Measurements from ENCODE around the gene EFEMP1. TPM values are rescaled to one million over a fixed set of nuclear protein-coding genes. Genes with fewer than 3 reads are reported as not detected.

EFEMP1 gene
- polyA plus RNA-seq, 1 experiment, result 1,148 TPM

GRCh38 chr2:55898386-55899040 lies 25.1 kb downstream of the EFEMP1 start:
- no peak for TF ChIP-seq CTCF (IDR thresholded peaks at IDR 0.05; ENCODE audit: insufficient read depth, low read depth, low read length)
- no peak for DNase-seq (ENCODE audit: low read depth)
- ChIA-PET POLR2A (no interaction called here), CTCF (no interaction called here)
- Histone ChIP-seq H3K4me3 (ENCODE audit: low read depth, low read length) (no peak overlapping the region), H3K36me3 (ENCODE audit: control insufficient read depth, insufficient read depth, low read length) (peaks cover 2% of the 10 kb centered on the region; the same call in 1 of the 2 replicates), H3K27me3 (ENCODE audit: control insufficient read depth, insufficient read depth, low read length) (no peaks in the 10 kb centered on the region)

DNA sequence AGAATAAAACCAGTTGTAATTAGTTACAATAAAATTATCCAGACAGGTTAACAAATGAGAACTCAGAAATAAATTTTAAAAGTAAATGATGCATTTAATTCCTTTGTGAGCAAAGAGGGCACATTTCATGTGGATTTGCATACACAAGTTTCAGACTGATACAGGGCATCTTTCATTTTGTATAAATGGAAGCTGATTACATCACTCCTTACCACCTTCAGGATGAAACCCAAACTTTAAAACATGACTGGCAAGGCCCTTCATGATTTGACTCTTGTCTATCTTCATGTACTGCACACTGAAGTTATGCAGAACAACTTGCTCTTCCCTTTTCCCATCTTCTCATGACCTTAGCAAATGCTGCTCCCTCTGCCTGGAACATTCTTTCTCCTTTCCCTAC lies 26.9 kb downstream of the EFEMP1 start:
- CTCF ChIA-PET, result no interaction called here
- POLR2A ChIA-PET, result no interaction called here
- Histone ChIP-seq H3K27me3 (ENCODE audit: control insufficient read depth, insufficient read depth, low read length) (no peaks in the 10 kb centered on the region), H3K36me3 (ENCODE audit: control insufficient read depth, insufficient read depth, low read length) (peaks cover 2% of the 10 kb centered on the region; the same call in 1 of the 2 replicates), H3K4me3 (ENCODE audit: low read depth, low read length) (no peak overlapping the region)
- TF ChIP-seq CTCF (IDR thresholded peaks at IDR 0.05; ENCODE audit: insufficient read depth, low read depth, low read length), result no peak
- no peak for DNase-seq (ENCODE audit: low read depth)

DNA sequence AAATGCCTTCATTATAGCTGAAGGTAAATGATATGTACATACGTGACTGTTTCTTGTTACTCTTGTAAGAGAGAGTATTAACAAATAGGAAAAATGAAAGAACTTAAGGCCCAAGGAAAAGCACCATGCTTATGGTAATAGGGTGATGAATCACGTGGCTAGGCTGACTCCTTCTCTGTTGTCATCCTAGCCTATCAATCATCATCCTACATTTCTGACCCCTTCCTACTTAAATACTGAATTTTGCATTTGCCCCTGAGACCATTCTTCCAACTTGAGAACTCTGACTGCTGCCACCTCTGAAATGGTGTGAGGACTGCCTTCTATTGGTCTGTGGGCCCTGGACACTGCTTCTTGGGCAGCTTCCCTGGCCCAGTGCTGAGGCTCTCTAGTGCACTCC lies 28.9 kb downstream of the EFEMP1 start:
- Histone ChIP-seq H3K4me3 (ENCODE audit: low read depth, low read length) (no peak overlapping the region), H3K27me3 (ENCODE audit: control insufficient read depth, insufficient read depth, low read length) (no peaks in the 10 kb centered on the region), H3K36me3 (ENCODE audit: control insufficient read depth, insufficient read depth, low read length) (peaks cover 2% of the 10 kb centered on the region; the same call in 1 of the 2 replicates)
- CTCF ChIA-PET, result no interaction called here
- no peak for DNase-seq (ENCODE audit: low read depth)
- POLR2A ChIA-PET, result no interaction called here
- no peak for TF ChIP-seq CTCF (IDR thresholded peaks at IDR 0.05; ENCODE audit: insufficient read depth, low read depth, low read length)

GRCh38 chr2:55891671-55892094 lies 31.9 kb downstream of the EFEMP1 start:
- H3K27me3 ChIP-seq (ENCODE audit: control insufficient read depth, insufficient read depth, low read length), result no peaks in the 10 kb centered on the region
- DNase-seq (ENCODE audit: low read depth), result no peak
- CTCF ChIA-PET, result interaction anchor here (1.5 kb wide), 1 partner anchor 11 kb away, joined by 3 read pairs; no protein-coding TSS in a partner anchor

GRCh38 chr2:55888936-55889335 lies 34.6 kb downstream of the EFEMP1 start:
- ChIA-PET POLR2A (no interaction called here), CTCF (no interaction called here)
- no peak for DNase-seq (ENCODE audit: low read depth)
- no peak overlapping the region for H3K4me3 ChIP-seq (ENCODE audit: low read depth, low read length)
- H3K36me3 ChIP-seq (ENCODE audit: control insufficient read depth, insufficient read depth, low read length), result 0 out of 2 replicates have a peak, but pooled peaks cover 2% of the 10 kb centered on the region
- no peak for TF ChIP-seq CTCF (IDR thresholded peaks at IDR 0.05; ENCODE audit: insufficient read depth, low read depth, low read length)
- H3K27me3 ChIP-seq (ENCODE audit: control insufficient read depth, insufficient read depth, low read length), result no peaks in the 10 kb centered on the region

More at GRCh38 chr2:55891671-55892094, 31.9 kb downstream of the EFEMP1 start:
- TF ChIP-seq CTCF (IDR thresholded peaks at IDR 0.05; ENCODE audit: insufficient read depth, low read depth, low read length), result no peak
- Histone ChIP-seq H3K36me3 (ENCODE audit: control insufficient read depth, insufficient read depth, low read length) (peaks cover 2% of the 10 kb centered on the region; the same call in 1 of the 2 replicates), H3K4me3 (ENCODE audit: low read depth, low read length) (no peak overlapping the region)
- POLR2A ChIA-PET, result no interaction called here

Data from BJ (cell line).